ENCODE results near the gene OR2V2.
"Not testable (repeated sequence)": the region's sequence is repeated elsewhere in the genome, so short reads cannot be mapped to it uniquely, and the experiment has no call there.

The OR2V2 gene

DNA sequence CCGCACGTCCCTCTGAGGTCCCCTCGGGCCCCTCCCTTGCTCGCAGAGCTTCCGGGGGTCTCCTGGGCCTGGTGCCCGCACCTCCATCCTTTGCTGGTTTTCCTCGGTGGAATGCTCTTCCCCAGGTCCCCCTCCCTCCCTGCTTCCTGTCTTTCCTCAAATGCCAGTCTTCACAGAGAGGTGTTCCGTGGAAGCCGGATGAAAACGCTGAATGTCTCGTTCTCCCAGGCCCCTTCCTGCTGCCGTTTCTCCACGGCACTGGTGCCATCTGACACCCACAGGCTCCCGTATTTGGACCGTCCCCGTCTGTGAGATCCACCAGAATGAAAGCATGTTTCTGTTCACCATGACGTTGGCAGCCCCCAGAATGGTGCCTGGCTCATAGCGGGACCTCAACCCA is 20.5 kb upstream of the OR2V2 start:
- TF ChIP-seq, protein P1, sequence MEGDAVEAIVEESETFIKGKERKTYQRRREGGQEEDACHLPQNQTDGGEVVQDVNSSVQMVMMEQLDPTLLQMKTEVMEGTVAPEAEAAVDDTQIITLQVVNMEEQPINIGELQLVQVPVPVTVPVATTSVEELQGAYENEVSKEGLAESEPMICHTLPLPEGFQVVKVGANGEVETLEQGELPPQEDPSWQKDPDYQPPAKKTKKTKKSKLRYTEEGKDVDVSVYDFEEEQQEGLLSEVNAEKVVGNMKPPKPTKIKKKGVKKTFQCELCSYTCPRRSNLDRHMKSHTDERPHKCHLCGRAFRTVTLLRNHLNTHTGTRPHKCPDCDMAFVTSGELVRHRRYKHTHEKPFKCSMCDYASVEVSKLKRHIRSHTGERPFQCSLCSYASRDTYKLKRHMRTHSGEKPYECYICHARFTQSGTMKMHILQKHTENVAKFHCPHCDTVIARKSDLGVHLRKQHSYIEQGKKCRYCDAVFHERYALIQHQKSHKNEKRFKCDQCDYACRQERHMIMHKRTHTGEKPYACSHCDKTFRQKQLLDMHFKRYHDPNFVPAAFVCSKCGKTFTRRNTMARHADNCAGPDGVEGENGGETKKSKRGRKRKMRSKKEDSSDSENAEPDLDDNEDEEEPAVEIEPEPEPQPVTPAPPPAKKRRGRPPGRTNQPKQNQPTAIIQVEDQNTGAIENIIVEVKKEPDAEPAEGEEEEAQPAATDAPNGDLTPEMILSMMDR (conservative IDR thresholded peaks at IDR 0.05): no peak

DNA sequence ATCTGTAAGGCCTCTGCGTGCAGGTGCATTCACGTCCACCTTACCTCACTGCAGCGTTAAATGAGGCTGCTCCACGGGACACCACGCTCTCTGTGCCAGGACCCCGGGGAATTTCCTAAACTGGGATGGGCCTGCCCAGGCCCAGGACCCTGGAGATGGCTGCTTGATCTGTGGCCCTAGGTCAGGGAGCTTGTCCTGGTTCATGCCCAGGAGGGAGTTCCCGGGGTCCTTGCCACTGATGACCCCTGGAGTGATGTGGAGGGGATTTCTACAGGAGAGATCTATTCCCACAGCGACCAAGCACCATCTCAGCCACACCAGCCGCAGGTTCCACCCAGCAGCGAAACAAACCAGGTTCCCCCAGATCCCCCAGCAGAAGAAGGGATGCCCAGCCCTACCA is 19.9 kb upstream of the OR2V2 start:
- no peak overlapping the region for H3K27ac ChIP-seq
- TF ChIP-seq, protein P1 (conservative IDR thresholded peaks at IDR 0.05): no peak

More for the DNA sequence above, 20.5 kb upstream of the OR2V2 start:
- H3K27ac ChIP-seq: no peak overlapping the region

DNA sequence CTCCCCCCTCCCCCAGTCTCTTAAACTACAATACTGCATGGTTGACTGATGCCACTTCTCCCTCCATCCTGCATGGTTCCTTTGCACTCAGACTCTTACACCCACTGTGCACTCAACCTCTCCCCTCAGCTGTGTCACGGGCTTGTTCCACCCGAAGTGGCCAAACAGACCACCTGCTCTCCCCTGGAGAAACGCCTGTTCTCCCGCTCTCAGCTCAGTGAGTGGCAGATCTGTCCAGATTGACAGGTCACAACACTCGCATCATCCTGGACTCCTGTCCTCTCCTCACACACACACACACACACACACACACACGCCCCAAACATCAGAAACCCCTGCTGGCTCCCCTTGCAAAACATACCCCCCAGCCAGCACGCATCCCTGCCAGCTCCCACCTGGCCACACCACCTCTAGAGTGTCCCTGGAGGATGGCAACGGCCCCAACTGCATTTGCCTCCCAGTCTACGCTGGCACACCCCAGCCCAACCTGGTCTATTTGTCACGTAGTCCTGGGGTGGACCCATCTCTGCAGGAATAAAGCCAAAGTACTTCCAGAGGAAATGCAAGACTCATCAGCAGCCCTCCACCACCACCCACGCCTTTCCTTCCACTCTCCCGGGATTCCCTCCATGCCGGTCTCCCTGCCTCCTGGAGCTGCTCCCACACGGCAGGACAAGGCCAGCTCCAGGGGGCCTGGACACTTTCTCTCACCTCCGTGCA is 19.3 kb upstream of the OR2V2 start:
- no peak overlapping the region for H3K27ac ChIP-seq
- TF ChIP-seq, protein P1 (conservative IDR thresholded peaks at IDR 0.05): no peak

DNA sequence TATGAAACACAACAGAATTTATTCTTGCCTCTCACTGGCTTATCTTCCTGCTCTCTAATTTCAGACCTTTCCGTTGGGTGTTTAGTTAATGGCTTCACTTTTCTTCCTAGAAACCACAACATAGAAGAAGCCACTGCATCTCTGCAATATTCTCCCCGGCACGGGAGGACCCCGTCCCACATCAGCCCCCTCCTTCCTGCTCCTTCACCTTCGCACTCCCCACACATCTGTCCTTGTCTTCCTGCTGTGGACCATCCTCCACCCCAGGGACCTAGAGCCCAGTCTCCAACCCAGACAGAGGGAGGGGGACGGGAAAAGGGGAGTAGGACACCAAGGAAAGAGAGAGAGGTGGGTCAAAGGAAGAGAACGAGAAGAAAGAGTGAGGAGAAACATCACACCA is 17.8 kb upstream of the OR2V2 start:
- TF ChIP-seq, protein P1 (conservative IDR thresholded peaks at IDR 0.05): no peak
- no peak overlapping the region for H3K27ac ChIP-seq

DNA sequence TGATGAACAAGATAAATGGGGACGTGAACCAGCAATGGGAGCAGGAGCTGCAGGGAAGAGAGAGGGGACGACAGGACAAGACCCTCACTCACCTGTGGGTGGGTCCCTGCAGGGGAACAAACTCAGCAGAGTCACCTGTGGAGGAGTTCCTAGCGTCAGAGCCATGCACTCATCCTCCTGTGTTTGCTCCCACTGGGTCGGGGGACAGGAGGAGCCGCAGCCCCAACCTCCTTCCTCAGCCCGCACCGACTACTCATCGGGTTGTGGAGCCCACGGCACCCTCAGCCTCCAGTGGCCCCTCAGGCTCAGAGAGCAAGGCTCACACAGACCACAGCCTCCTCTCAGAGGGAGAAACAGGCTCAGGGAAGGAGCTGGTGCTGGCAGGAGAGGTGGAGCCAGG is 17.3 kb upstream of the OR2V2 start:
- H3K27ac ChIP-seq: not testable (repeated sequence)

DNA sequence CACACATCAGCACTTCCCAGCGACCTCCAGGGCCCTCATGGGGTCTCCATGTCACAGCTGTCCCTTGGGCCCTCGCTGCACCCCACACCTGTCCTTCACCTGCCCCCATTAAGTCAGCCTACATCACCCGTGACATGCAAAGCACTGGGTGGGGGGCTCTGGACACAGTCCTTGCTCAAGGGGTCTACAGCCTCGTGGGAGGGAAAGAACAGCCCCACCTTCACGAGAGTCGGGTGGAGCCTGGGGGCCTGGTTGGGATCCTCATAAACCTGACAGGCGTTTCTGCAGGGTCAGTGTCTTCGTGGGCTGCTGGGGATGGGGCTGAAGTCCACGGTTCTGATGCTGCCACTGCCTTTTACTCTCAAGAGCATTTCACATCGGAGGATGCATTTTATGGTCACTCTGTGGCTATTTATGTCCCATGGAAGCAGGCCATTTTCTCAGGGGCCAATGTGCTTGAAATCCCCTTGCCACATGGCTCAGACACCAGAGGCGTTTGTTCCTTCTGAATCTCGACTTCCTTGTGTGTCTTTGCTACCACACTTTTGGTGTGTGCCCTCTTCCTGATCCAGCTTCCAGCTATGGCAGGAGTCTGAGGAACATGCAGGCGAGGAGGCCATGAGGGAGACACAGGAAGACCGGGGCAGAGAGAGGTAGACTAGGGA is 16.4 kb upstream of the OR2V2 start, which contains the start of gene OR2V1:
OR2V1 (minus strand) TSS at position 338 of the 665 bp plus-strand sequence. CDS start 5,865 bp downstream, outside the sequence.
- H3K27ac ChIP-seq: no peak within 1 kb of the TSS
- TF ChIP-seq, protein P1 (conservative IDR thresholded peaks at IDR 0.05): no peak

DNA sequence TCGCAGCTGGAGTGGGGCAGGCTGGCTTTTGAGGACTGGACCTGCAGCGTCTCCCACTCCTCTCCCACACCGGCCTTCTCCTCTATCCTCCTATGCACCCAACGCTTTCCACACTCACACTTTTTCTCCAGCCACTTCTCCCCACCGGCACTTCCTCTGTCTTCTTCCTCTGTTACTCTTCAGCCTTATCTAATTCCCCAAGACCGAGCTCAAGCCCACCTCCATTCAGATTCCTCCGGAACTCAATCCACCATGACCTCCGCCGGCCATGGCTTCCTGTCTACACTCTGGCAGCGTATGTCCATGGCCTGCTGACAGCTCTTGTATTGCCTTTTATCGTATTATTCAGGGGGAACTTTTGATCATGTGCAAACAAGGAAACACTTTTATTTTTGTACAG is 15.9 kb upstream of the OR2V2 start:
- no peak overlapping the region for H3K27ac ChIP-seq

More for the DNA sequence above, 15.9 kb upstream of the OR2V2 start:
- TF ChIP-seq, protein P1 (conservative IDR thresholded peaks at IDR 0.05): no peak

Data from VCaP (cell line).